ENCODE measurements around the gene KRTAP19-4.

KRTAP19-4 gene

GRCh38 chr21:30448514-30448913, 48.5 kb downstream of the KRTAP19-4 start:
- no peak for TF ChIP-seq CTCF (IDR thresholded peaks at IDR 0.05; ENCODE audit: low read depth, low read length)
- no peak for DNase-seq (ENCODE audit: extremely low read depth, low read depth)

GRCh38 chr21:30447056-30447455, 49.9 kb downstream of the KRTAP19-4 start:
- TF ChIP-seq CTCF (IDR thresholded peaks at IDR 0.05; ENCODE audit: low read depth, low read length), result no peak
- no peak for DNase-seq (ENCODE audit: extremely low read depth, low read depth)
